Measurements from ENCODE around the gene HES1.

GRCh38 chr3:194109192-194109863 lies 26.6 kb upstream of the HES1 start:
- TF ChIP-seq POLR2A (IDR thresholded peaks at IDR 0.05; ENCODE audit: low read length) (no peak), GATA1 (IDR thresholded peaks at IDR 0.05; ENCODE audit: low read depth, low read length) (no peak)

Measured in erythroblast (primary cell).